ENCODE data around the gene TLL1. TPM values are rescaled to one million over a fixed set of nuclear protein-coding genes. Genes with fewer than 3 reads are reported as not detected.

The TLL1 gene
- total RNA-seq, 2 experiments from 2014 or later: not detected

- Mint-ChIP-seq H3K36me3 (no peaks in the 10 kb centered on the region), H3K4me1 (peaks cover 2% of the 10 kb centered on the region), H3K9me3 (no peaks in the 10 kb centered on the region), H3K4me3 (peak overlapping the region; percentile 32), H3K27ac (no peak overlapping the region), H3K27me3 (peaks cover 61% of the 10 kb centered on the region)
- peak; percentile 7 for DNase-seq
Measured at GRCh38 chr4:165873298-165874071, 448 bp downstream of the TLL1 start.

GRCh38 chr4:165874072-165874790 is 1.2 kb downstream of the TLL1 start:
- DNase-seq: no peak
- no peak overlapping the region for H3K4me3 Mint-ChIP-seq
- no peak overlapping the region for H3K27ac Mint-ChIP-seq
- H3K9me3 Mint-ChIP-seq: no peaks in the 10 kb centered on the region
- peaks cover 2% of the 10 kb centered on the region for H3K4me1 Mint-ChIP-seq
- peaks cover 61% of the 10 kb centered on the region for H3K27me3 Mint-ChIP-seq
- H3K36me3 Mint-ChIP-seq: no peaks in the 10 kb centered on the region

GRCh38 chr4:165874791-165875371 is 1.8 kb downstream of the TLL1 start:
- H3K36me3 Mint-ChIP-seq: no peaks in the 10 kb centered on the region
- no peak overlapping the region for H3K27ac Mint-ChIP-seq
- peaks cover 61% of the 10 kb centered on the region for H3K27me3 Mint-ChIP-seq
- peak; percentile 3 for DNase-seq
- H3K9me3 Mint-ChIP-seq: no peaks in the 10 kb centered on the region
- H3K4me1 Mint-ChIP-seq: peaks cover 2% of the 10 kb centered on the region
- no peak overlapping the region for H3K4me3 Mint-ChIP-seq

- Mint-ChIP-seq H3K4me1 (peaks cover 2% of the 10 kb centered on the region), H3K27me3 (peaks cover 61% of the 10 kb centered on the region), H3K27ac (no peak overlapping the region), H3K9me3 (no peaks in the 10 kb centered on the region), H3K36me3 (no peaks in the 10 kb centered on the region), H3K4me3 (no peak overlapping the region)
- no peak for DNase-seq
Measured at GRCh38 chr4:165875446-165875845, 2.4 kb downstream of the TLL1 start.

GRCh38 chr4:165877286-165877685 is 4.2 kb downstream of the TLL1 start:
- DNase-seq: no peak
- Mint-ChIP-seq H3K4me3 (no peak overlapping the region), H3K27ac (no peak overlapping the region), H3K9me3 (peaks cover 2% of the 10 kb centered on the region), H3K27me3 (peaks cover 55% of the 10 kb centered on the region), H3K36me3 (no peaks in the 10 kb centered on the region), H3K4me1 (peaks cover 2% of the 10 kb centered on the region)

GRCh38 chr4:165879641-165880040 is 6.6 kb downstream of the TLL1 start:
- H3K27ac Mint-ChIP-seq: no peak overlapping the region
- H3K9me3 Mint-ChIP-seq: peaks cover 2% of the 10 kb centered on the region
- no peaks in the 10 kb centered on the region for H3K36me3 Mint-ChIP-seq
- DNase-seq: no peak
- H3K4me3 Mint-ChIP-seq: no peak overlapping the region
- no peaks in the 10 kb centered on the region for H3K4me1 Mint-ChIP-seq
- H3K27me3 Mint-ChIP-seq: peaks cover 33% of the 10 kb centered on the region

GRCh38 chr4:165894159-165894558 is 21.1 kb downstream of the TLL1 start:
- Mint-ChIP-seq H3K27ac (no peak overlapping the region), H3K27me3 (no peaks in the 10 kb centered on the region), H3K9me3 (peaks cover 19% of the 10 kb centered on the region), H3K36me3 (no peaks in the 10 kb centered on the region), H3K4me1 (no peaks in the 10 kb centered on the region), H3K4me3 (no peak overlapping the region)
- DNase-seq: no peak

- Mint-ChIP-seq H3K36me3 (no peaks in the 10 kb centered on the region), H3K27me3 (no peaks in the 10 kb centered on the region), H3K27ac (no peak overlapping the region), H3K4me3 (no peak overlapping the region), H3K9me3 (no peaks in the 10 kb centered on the region), H3K4me1 (no peaks in the 10 kb centered on the region)
- DNase-seq: no peak
Measured at GRCh38 chr4:165905405-165906027, 32.5 kb downstream of the TLL1 start.

GRCh38 chr4:165906272-165906671 is 33.2 kb downstream of the TLL1 start:
- Mint-ChIP-seq H3K27me3 (no peaks in the 10 kb centered on the region), H3K4me1 (no peaks in the 10 kb centered on the region), H3K36me3 (no peaks in the 10 kb centered on the region), H3K9me3 (peaks cover 2% of the 10 kb centered on the region), H3K4me3 (no peak overlapping the region), H3K27ac (no peak overlapping the region)
- DNase-seq: no peak

- no peak for DNase-seq
- Mint-ChIP-seq H3K4me1 (no peaks in the 10 kb centered on the region), H3K4me3 (no peak overlapping the region), H3K9me3 (peaks cover 2% of the 10 kb centered on the region), H3K27ac (no peak overlapping the region), H3K27me3 (no peaks in the 10 kb centered on the region), H3K36me3 (no peaks in the 10 kb centered on the region)
Measured at GRCh38 chr4:165909947-165910346, 36.9 kb downstream of the TLL1 start.

GRCh38 chr4:165915215-165915614 is 42.2 kb downstream of the TLL1 start:
- Mint-ChIP-seq H3K36me3 (no peaks in the 10 kb centered on the region), H3K27me3 (no peaks in the 10 kb centered on the region), H3K4me3 (no peak overlapping the region), H3K9me3 (peaks cover 2% of the 10 kb centered on the region), H3K4me1 (no peaks in the 10 kb centered on the region), H3K27ac (no peak overlapping the region)
- DNase-seq: no peak

- no peak for DNase-seq
- no peaks in the 10 kb centered on the region for H3K27me3 Mint-ChIP-seq
- no peaks in the 10 kb centered on the region for H3K4me1 Mint-ChIP-seq
- no peaks in the 10 kb centered on the region for H3K36me3 Mint-ChIP-seq
- no peak overlapping the region for H3K4me3 Mint-ChIP-seq
- H3K27ac Mint-ChIP-seq: no peak overlapping the region
- no peaks in the 10 kb centered on the region for H3K9me3 Mint-ChIP-seq
Measured at GRCh38 chr4:165921546-165921945, 48.5 kb downstream of the TLL1 start.

GRCh38 chr4:165922747-165923146 is 49.7 kb downstream of the TLL1 start:
- Mint-ChIP-seq H3K36me3 (no peaks in the 10 kb centered on the region), H3K4me1 (no peaks in the 10 kb centered on the region), H3K9me3 (no peaks in the 10 kb centered on the region), H3K27me3 (no peaks in the 10 kb centered on the region), H3K27ac (no peak overlapping the region), H3K4me3 (no peak overlapping the region)
- no peak for DNase-seq

GRCh38 chr4:165926307-165926706 is 53.3 kb downstream of the TLL1 start:
- H3K9me3 Mint-ChIP-seq: no peaks in the 10 kb centered on the region

GRCh38 chr4:165927366-165927765 is 54.3 kb downstream of the TLL1 start:
- Mint-ChIP-seq H3K36me3 (no peaks in the 10 kb centered on the region), H3K27me3 (no peaks in the 10 kb centered on the region), H3K4me3 (no peak overlapping the region), H3K9me3 (no peaks in the 10 kb centered on the region), H3K4me1 (no peaks in the 10 kb centered on the region), H3K27ac (no peak overlapping the region)
- DNase-seq: no peak

More at GRCh38 chr4:165926307-165926706, 53.3 kb downstream of the TLL1 start:
- Mint-ChIP-seq H3K4me1 (no peaks in the 10 kb centered on the region), H3K27ac (no peak overlapping the region), H3K27me3 (no peaks in the 10 kb centered on the region), H3K4me3 (no peak overlapping the region), H3K36me3 (no peaks in the 10 kb centered on the region)
- no peak for DNase-seq
